SK-N-SH treated with all-trans-retinoic acid at 6 μM for 48 hours (cell line): Measurements from ENCODE around the gene SRSF8.
A peak's percentile ranks its signal among the peaks of the same experiment; 100 is the strongest.

Experiments used
- ATAC-seq: fragments of 200-7000 bp; cut with Tn5 transposase; 3 replicates; pipeline ENCODE4 v1.9.1; 2020; ENCODE audit warnings: mild to moderate bottlenecking, moderate library complexity
- ARNTL ChIP-seq: fragments of 450-650 bp; formaldehyde crosslinking; IDR thresholded peaks from 2 replicates; pipeline ENCODE4 v1.5.0; 2020; ENCODE audit warnings: low read depth, mild to moderate bottlenecking, moderate library complexity, borderline replicate concordance
- BACH2 ChIP-seq: fragments of 250-450 bp; sonication (Bioruptor Pico); IDR thresholded peaks from 2 replicates; pipeline ENCODE4 v1.9.0; 2021; ENCODE audit warnings: mild to moderate bottlenecking, borderline replicate concordance
- CSDC2 ChIP-seq: fragments of 250-450 bp; sonication (Bioruptor Pico); IDR thresholded peaks from 2 replicates; pipeline ENCODE4 v1.5.0; 2020; ENCODE audit warnings: mild to moderate bottlenecking, moderate library complexity
- ESRRG ChIP-seq: fragments of 250-450 bp; sonication (Bioruptor Pico); IDR thresholded peaks from 2 replicates; pipeline ENCODE4 v1.6.1; 2021; ENCODE audit warnings: mild to moderate bottlenecking
- GLIS3 ChIP-seq: fragments of 250-450 bp; sonication (Bioruptor Pico); IDR thresholded peaks from 2 replicates; pipeline ENCODE4 v1.5.0; 2020; ENCODE audit warnings: mild to moderate bottlenecking, moderate library complexity
- ISL1 ChIP-seq: fragments of 250-450 bp; sonication (Bioruptor Pico); IDR thresholded peaks from 2 replicates; pipeline ENCODE4 v2.1.2; 2022; ENCODE audit warnings: mild to moderate bottlenecking, moderate library complexity
- PPARA ChIP-seq: fragments of 250-450 bp; sonication (Bioruptor Pico); IDR thresholded peaks from 2 replicates; pipeline ENCODE4 v1.5.0; 2020; ENCODE audit warnings: mild to moderate bottlenecking, borderline replicate concordance
- RARB ChIP-seq: fragments of 250-450 bp; sonication (Bioruptor Pico); IDR thresholded peaks from 2 replicates; pipeline ENCODE4 v1.8.0; 2021; ENCODE audit warnings: mild to moderate bottlenecking, moderate library complexity
- SNAI2 ChIP-seq: fragments of 250-450 bp; sonication (Bioruptor Pico); IDR thresholded peaks from 2 replicates; pipeline ENCODE4 v1.5.0; 2020; ENCODE audit warnings: mild to moderate bottlenecking, moderate library complexity
- TCF4 ChIP-seq: fragments of 250-450 bp; sonication (Bioruptor Pico); IDR thresholded peaks from 2 replicates; pipeline ENCODE4 v1.8.0; 2021; ENCODE audit warnings: mild to moderate bottlenecking, moderate library complexity, borderline replicate concordance
- TOX ChIP-seq: fragments of 250-450 bp; sonication (Bioruptor Pico); IDR thresholded peaks from 2 replicates; pipeline ENCODE4 v1.8.0; 2021; ENCODE audit warnings: mild to moderate bottlenecking, moderate library complexity, borderline replicate concordance
- ZC3H10 ChIP-seq: fragments of 250-450 bp; sonication (Bioruptor Pico); IDR thresholded peaks from 2 replicates; pipeline ENCODE4 v1.5.1; 2021; ENCODE audit warnings: mild to moderate bottlenecking, moderate library complexity
- ZFP30 ChIP-seq: fragments of 450-650 bp; formaldehyde crosslinking; IDR thresholded peaks from 2 replicates; pipeline ENCODE4 v1.5.0; 2022; ENCODE audit warnings: mild to moderate bottlenecking, moderate library complexity
- ZNF565 ChIP-seq: fragments of 450-650 bp; formaldehyde crosslinking; conservative IDR thresholded peaks from 2 replicates; pipeline ENCODE4 v1.5.0; 2020; ENCODE audit warnings: low read depth, mild to moderate bottlenecking, moderate library complexity
- ZNF70 ChIP-seq: fragments of 450-650 bp; formaldehyde crosslinking; IDR thresholded peaks from 2 replicates; pipeline ENCODE4 v1.5.0; 2020; ENCODE audit warnings: mild to moderate bottlenecking, moderate library complexity
- ZNF8 ChIP-seq: fragments of 450-650 bp; formaldehyde crosslinking; IDR thresholded peaks from 2 replicates; pipeline ENCODE4 v1.5.0; 2020; ENCODE audit warnings: mild to moderate bottlenecking, moderate library complexity
- TF ChIP-seq, protein P1 (sequence below): fragments of 250-450 bp; sonication (Bioruptor Pico); IDR thresholded peaks from 2 replicates; pipeline ENCODE4 v1.8.0; 2020; ENCODE audit warnings: mild to moderate bottlenecking, moderate library complexity, borderline replicate concordance
- TF ChIP-seq, protein P2 (sequence below): fragments of 250-450 bp; sonication (Bioruptor Pico); IDR thresholded peaks from 2 replicates; pipeline ENCODE4 v1.8.0; 2021; ENCODE audit warnings: low read depth, mild to moderate bottlenecking, moderate library complexity, borderline replicate concordance
- TF ChIP-seq, protein P3 (sequence below): fragments of 250-450 bp; sonication (Bioruptor Pico); IDR thresholded peaks from 2 replicates; pipeline ENCODE4 v1.5.1; 2020; ENCODE audit warnings: low read depth, mild to moderate bottlenecking, moderate library complexity
- TF ChIP-seq, protein P4 (sequence below): fragments of 250-450 bp; sonication (Bioruptor Pico); IDR thresholded peaks from 2 replicates; pipeline ENCODE4 v1.5.0; 2020; ENCODE audit warnings: mild to moderate bottlenecking, moderate library complexity
- TF ChIP-seq, protein P5 (sequence below): fragments of 250-450 bp; sonication (Bioruptor Pico); IDR thresholded peaks from 2 replicates; pipeline ENCODE4 v1.5.1; 2021; ENCODE audit warnings: mild to moderate bottlenecking, moderate library complexity

Gene SRSF8

DNA sequence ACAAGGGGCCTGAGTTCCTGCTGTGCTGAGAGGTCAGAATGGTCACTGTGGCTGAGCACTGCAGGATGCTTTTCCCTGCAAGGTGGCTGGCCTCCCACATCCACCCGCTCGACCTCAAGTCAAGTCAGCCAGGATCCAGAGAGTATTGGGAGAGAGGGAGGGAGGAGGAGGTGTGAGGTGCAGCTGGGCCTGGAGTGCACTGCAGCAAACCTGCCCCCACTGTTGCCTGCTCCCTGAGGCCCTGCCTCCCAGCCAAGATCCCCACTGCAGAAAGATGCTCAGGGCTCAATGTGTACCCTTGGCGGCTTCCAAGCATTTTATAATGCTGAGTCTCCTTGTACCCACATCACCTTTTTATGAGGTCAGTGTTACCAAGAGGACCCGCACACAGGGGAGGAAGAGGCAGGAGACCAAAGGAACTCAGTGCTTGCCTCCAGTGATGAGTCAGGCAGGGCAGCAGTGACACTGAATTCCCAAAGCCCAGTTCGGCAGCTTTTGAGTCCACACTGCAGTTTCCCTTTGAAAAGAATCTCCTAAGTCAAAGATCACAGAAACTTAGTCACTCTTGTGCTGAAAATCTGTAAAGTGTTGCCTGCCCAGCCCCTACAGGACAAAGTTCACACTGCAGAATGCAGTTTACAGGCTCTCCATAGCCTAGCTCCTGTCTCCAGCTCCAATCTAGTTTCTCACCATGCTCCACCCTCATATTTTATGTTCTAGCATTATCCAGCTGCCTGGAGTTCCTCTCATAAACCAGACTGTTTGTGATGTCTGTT lies 26.0 kb downstream of the SRSF8 start:
- peak; percentile 40 for ATAC-seq
- no peak for TF ChIP-seq ZFP30 (CRISPR knock-in tag)
- TF ChIP-seq TCF4, result no peak
- TF ChIP-seq, protein P1, sequence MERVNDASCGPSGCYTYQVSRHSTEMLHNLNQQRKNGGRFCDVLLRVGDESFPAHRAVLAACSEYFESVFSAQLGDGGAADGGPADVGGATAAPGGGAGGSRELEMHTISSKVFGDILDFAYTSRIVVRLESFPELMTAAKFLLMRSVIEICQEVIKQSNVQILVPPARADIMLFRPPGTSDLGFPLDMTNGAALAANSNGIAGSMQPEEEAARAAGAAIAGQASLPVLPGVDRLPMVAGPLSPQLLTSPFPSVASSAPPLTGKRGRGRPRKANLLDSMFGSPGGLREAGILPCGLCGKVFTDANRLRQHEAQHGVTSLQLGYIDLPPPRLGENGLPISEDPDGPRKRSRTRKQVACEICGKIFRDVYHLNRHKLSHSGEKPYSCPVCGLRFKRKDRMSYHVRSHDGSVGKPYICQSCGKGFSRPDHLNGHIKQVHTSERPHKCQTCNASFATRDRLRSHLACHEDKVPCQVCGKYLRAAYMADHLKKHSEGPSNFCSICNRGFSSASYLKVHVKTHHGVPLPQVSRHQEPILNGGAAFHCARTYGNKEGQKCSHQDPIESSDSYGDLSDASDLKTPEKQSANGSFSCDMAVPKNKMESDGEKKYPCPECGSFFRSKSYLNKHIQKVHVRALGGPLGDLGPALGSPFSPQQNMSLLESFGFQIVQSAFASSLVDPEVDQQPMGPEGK (CRISPR knock-in tag), result no peak
- TF ChIP-seq ZNF70 (CRISPR knock-in tag), result no peak
- TF ChIP-seq, all 23 proteins: peak for 0

DNA sequence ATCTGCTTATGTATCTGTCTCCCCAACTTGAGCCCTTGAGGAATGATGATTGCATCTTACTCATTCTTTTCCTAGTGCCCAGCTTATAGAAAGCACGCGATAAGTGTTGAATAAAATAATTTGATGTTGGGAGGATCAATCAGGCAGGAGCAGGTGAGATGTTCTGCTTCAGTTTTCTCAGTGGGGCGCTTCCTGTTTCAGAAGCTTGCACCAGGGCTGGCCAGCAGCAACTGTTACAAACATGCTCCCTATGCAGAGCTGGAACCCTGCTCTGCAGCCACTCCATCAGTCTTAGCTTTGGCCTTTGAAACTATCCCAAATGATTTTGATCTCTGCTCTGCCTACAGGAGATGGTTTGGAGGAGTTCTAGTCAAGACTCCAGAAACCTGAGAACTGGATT lies 26.8 kb downstream of the SRSF8 start:
- TF ChIP-seq, protein P1 (CRISPR knock-in tag), result no peak
- no peak for TF ChIP-seq PPARA
- no peak for TF ChIP-seq ZFP30 (CRISPR knock-in tag)
- no peak for TF ChIP-seq TOX
- ATAC-seq, result no peak

DNA sequence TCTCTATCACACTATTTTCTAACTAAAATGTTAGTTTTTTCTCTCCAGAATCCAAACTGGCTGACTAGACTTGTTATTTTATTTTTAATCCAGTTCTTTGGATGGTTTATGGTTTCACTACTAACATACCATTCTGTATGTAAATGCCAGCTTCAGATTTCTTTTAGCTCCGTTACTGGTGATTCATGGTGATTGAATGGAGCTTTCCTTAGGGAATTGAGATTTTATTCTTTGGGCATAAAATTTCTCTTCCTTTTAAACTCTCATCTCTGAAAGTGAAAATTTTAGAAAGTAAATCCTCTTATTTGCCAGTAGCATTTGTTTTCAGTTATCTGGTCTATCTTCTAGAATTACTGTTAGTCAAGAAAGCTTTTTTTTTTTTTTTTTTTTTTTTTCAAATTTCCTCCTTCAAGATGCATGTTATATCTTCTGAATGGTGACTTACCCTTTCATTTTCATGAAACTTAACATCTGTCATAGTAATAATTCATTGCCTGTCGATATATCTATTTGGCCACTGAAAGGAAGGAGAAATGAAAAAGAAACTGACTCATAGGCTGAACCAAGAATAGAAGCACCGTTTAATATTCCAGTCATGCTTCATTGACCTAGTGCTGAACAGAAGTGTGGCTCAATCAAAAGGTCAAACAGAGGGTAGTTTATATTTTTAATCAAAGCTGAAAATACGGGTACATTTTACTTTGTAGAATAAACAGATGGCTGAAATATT lies 29.3 kb downstream of the SRSF8 start:
- TF ChIP-seq, protein P2, sequence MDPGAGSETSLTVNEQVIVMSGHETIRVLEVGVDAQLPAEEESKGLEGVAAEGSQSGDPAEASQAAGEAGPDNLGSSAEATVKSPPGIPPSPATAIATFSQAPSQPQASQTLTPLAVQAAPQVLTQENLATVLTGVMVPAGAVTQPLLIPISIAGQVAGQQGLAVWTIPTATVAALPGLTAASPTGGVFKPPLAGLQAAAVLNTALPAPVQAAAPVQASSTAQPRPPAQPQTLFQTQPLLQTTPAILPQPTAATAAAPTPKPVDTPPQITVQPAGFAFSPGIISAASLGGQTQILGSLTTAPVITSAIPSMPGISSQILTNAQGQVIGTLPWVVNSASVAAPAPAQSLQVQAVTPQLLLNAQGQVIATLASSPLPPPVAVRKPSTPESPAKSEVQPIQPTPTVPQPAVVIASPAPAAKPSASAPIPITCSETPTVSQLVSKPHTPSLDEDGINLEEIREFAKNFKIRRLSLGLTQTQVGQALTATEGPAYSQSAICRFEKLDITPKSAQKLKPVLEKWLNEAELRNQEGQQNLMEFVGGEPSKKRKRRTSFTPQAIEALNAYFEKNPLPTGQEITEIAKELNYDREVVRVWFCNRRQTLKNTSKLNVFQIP (CRISPR knock-in tag), result no peak
- no peak for TF ChIP-seq TCF4
- TF ChIP-seq TOX, result 0 out of 2 replicates have a peak, but pooled peaks have one; percentile 39
- TF ChIP-seq RARB (CRISPR knock-in tag), result no peak
- TF ChIP-seq ZC3H10 (CRISPR knock-in tag), result no peak
- TF ChIP-seq BACH2 (CRISPR knock-in tag), result no peak
- TF ChIP-seq, all 23 proteins: peak for 1
- ATAC-seq, result peak; percentile 64

DNA sequence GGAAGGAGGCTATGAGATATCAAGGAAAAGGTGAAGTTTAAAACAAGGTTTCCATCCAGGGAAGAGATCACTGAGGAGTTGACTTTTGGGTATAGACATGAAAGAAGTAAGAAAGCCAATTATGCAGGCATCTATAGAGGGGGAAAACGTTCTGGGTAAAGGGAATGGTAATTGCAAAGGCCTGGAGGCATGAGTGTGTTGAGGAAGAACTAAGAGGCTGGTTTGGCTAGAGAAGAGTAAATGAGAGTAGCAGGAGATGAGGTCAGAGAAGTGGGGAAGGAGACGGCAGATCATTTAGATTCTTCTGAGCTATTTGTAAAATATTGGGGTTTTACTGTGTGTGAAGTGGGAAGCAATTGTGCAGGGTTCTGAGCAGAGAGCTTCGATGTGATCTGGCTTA lies 30.5 kb downstream of the SRSF8 start:
- ATAC-seq, result no peak
- TF ChIP-seq ZNF8 (CRISPR knock-in tag) (no peak), ZC3H10 (CRISPR knock-in tag) (no peak), ISL1 (no peak), ESRRG (no peak), CSDC2 (CRISPR knock-in tag) (no peak), ZNF565 (CRISPR knock-in tag) (no peak), TOX (no peak), RARB (CRISPR knock-in tag) (no peak), ZFP30 (CRISPR knock-in tag) (no peak), SNAI2 (CRISPR knock-in tag) (no peak), GLIS3 (CRISPR knock-in tag) (no peak), ZNF70 (CRISPR knock-in tag) (no peak), ARNTL (no peak), TCF4 (no peak), BACH2 (CRISPR knock-in tag) (no peak)
- TF ChIP-seq, protein P3, sequence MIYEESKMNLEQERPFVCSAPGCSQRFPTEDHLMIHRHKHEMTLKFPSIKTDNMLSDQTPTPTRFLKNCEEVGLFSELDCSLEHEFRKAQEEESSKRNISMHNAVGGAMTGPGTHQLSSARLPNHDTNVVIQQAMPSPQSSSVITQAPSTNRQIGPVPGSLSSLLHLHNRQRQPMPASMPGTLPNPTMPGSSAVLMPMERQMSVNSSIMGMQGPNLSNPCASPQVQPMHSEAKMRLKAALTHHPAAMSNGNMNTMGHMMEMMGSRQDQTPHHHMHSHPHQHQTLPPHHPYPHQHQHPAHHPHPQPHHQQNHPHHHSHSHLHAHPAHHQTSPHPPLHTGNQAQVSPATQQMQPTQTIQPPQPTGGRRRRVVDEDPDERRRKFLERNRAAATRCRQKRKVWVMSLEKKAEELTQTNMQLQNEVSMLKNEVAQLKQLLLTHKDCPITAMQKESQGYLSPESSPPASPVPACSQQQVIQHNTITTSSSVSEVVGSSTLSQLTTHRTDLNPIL (CRISPR knock-in tag), result no peak
- TF ChIP-seq, protein P4, sequence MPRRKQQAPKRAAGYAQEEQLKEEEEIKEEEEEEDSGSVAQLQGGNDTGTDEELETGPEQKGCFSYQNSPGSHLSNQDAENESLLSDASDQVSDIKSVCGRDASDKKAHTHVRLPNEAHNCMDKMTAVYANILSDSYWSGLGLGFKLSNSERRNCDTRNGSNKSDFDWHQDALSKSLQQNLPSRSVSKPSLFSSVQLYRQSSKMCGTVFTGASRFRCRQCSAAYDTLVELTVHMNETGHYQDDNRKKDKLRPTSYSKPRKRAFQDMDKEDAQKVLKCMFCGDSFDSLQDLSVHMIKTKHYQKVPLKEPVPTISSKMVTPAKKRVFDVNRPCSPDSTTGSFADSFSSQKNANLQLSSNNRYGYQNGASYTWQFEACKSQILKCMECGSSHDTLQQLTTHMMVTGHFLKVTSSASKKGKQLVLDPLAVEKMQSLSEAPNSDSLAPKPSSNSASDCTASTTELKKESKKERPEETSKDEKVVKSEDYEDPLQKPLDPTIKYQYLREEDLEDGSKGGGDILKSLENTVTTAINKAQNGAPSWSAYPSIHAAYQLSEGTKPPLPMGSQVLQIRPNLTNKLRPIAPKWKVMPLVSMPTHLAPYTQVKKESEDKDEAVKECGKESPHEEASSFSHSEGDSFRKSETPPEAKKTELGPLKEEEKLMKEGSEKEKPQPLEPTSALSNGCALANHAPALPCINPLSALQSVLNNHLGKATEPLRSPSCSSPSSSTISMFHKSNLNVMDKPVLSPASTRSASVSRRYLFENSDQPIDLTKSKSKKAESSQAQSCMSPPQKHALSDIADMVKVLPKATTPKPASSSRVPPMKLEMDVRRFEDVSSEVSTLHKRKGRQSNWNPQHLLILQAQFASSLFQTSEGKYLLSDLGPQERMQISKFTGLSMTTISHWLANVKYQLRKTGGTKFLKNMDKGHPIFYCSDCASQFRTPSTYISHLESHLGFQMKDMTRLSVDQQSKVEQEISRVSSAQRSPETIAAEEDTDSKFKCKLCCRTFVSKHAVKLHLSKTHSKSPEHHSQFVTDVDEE (CRISPR knock-in tag), result no peak
- TF ChIP-seq, protein P5, sequence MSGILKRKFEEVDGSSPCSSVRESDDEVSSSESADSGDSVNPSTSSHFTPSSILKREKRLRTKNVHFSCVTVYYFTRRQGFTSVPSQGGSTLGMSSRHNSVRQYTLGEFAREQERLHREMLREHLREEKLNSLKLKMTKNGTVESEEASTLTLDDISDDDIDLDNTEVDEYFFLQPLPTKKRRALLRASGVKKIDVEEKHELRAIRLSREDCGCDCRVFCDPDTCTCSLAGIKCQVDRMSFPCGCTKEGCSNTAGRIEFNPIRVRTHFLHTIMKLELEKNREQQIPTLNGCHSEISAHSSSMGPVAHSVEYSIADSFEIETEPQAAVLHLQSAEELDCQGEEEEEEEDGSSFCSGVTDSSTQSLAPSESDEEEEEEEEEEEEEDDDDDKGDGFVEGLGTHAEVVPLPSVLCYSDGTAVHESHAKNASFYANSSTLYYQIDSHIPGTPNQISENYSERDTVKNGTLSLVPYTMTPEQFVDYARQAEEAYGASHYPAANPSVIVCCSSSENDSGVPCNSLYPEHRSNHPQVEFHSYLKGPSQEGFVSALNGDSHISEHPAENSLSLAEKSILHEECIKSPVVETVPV (CRISPR knock-in tag), result no peak
- TF ChIP-seq, protein P1 (CRISPR knock-in tag), result no peak
